Activated naive CD4-positive, alpha-beta T cell treated with anti-CD3 and anti-CD28 coated beads, Interleukin-2, amount 50 U/mL, for 72 hours (primary cell): ENCODE data around the gene RUNDC3A. TPM values are rescaled to one million over a fixed set of nuclear protein-coding genes. Genes with fewer than 3 reads are reported as not detected.
"Not testable (repeated sequence)": the region's sequence is repeated elsewhere in the genome, so short reads cannot be mapped to it uniquely, and the experiment has no call there.

Source experiments
- ATAC-seq, 2 donors: fragments of 150-1000 bp; cut with Tn5 transposase; 2 replicates each; pipeline ENCODE4 v1.10.0; 2021; ENCODE audit warnings: mild to moderate bottlenecking in 2 of 2, moderate library complexity in 2 of 2
- DNase-seq, 2 donors: peaks; one replicate each; pipeline ENCODE4 v3.0.0; 2021 to 2022; ENCODE audit warnings: low spot score in 2 of 2
- H3K27ac Mint-ChIP-seq, 2 donors: one replicate each; pipeline ENCODE4 v1.8.0; 2022; ENCODE audit warnings: mild to moderate bottlenecking in 2 of 2, mixed read lengths in 2 of 2
- H3K36me3 Mint-ChIP-seq, 2 donors: one replicate each; pipeline ENCODE4 v1.8.0; 2022; ENCODE audit warnings: mixed read lengths in 2 of 2
- H3K9me3 Mint-ChIP-seq, 2 donors: one replicate each; pipeline ENCODE4 v1.8.0; 2022; ENCODE audit warnings: mixed read lengths in 2 of 2
- total RNA-seq, 2 donors: library from RNA; stranded (reverse); gene quantifications; one replicate each; pipeline ENCODE4 v1.2.3, GENCODE V29; 2022

RUNDC3A gene
- total RNA-seq, 2 donors from 2014 or later = 1.0 to 1.9 TPM

- ATAC-seq (peak; percentile 80 to 81), DNase-seq (peak; percentile 96 to 99)
- peaks cover 0 to 5% of the 10 kb centered on the region in 2 donors for H3K36me3 Mint-ChIP-seq
- H3K9me3 Mint-ChIP-seq = no peaks in the 10 kb centered on the region
- H3K27ac Mint-ChIP-seq = peak within 1 kb of the TSS; percentile 95 to 97
These were observed 16.3 kb downstream of the RUNDC3A start, which contains the start of gene SLC25A39 for GRCh38 chr17:44324571-44325275. Gene SLC25A39 (minus strand): TSS chr17:44324823. CDS start chr17:44323562, 1,261 bp downstream.

DNA sequence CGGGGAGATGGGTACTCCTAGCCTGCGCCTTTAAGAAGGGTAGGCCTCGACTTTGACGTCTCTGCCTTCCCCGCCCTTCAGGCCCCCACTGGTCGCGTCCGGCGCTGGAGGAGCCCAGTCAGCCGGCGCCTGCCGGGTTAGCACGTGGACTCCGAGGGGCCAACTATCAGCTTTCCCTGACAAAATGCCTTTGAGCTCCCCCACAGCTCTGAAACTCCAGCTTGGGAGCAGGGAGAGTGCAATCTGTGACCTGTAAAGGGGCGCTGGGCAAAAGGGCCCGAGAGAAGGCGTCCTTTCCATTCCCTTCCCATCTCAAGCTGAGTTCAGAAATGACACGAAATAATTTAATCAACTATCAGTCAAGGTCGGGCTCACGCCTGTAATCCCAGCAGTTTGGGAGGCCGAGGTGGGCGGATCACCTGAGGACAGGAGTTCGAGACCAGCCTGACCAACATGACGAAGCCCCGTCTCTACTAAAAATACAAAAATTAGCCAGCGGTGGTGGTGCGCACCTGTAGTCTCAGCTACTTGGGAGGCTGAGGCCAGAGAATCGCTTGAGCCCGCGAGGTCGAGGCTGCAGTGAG, 18.6 kb downstream of the RUNDC3A start:
- H3K27ac Mint-ChIP-seq = peak overlapping the region; percentile 87 to 95
- ATAC-seq = peak; percentile 46 to 77
- H3K9me3 Mint-ChIP-seq = no peaks in the 10 kb centered on the region
- peaks cover 0 to 5% of the 10 kb centered on the region in 2 donors for H3K36me3 Mint-ChIP-seq
- peak; percentile 85 to 90 for DNase-seq

GRCh38 chr17:44327715-44328449, 19.5 kb downstream of the RUNDC3A start:
- Mint-ChIP-seq H3K27ac (peak overlapping the region; percentile 60 to 95), H3K36me3 (peaks cover 0 to 5% of the 10 kb centered on the region in 2 donors), H3K9me3 (no peaks in the 10 kb centered on the region)
- no peak for ATAC-seq
- no peak for DNase-seq

GRCh38 chr17:44329516-44329915, 21.1 kb downstream of the RUNDC3A start:
- not testable (repeated sequence) for H3K36me3 Mint-ChIP-seq, H3K27ac Mint-ChIP-seq, H3K9me3 Mint-ChIP-seq, ATAC-seq, DNase-seq

DNA sequence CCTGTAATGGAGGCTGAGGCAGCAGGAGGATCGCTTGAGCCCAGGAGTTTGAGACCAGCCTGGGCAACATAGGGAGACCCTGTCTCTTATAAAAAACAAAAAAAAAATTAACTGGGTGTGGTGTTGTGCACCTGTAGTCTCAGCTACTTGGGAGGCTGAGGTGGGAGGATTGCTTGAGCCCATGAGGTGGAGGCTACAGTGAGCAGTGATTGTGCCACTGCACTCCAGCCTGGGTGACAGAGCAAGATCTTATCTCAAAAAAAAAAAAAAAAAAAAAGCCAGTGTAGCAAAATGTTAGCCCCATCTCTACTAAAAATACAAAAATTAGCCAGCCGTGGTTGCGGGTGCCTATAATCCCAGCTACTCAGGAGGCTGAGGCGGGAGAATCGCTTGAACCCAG, 21.9 kb downstream of the RUNDC3A start:
- not testable (repeated sequence) for H3K27ac Mint-ChIP-seq, ATAC-seq, H3K9me3 Mint-ChIP-seq, DNase-seq, H3K36me3 Mint-ChIP-seq

DNA sequence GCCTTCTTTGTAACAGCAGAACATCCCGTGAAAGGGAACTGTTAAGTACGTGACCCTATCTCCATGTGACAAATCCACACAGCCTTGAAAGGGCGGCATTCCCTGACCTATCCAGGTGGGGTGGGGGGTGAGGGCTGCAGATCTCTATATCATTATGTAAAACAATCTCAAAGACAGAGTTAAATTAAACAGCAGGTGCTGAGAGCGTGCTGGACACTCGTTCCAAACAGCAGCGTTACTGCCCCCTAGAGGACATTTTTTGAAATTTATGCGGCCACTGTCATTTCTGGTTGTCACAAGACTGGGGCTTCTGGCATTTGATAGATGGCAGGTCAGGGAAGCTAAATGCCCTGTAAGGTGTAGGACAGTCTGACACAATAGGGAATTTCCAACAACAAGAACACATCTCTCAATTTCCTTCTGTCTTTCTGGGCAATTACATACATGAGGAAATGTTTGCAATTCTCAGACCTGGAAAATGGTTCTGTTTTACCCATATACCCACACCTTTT, 22.9 kb downstream of the RUNDC3A start:
- no peaks in the 10 kb centered on the region for H3K9me3 Mint-ChIP-seq
- H3K36me3 Mint-ChIP-seq = no peaks in the 10 kb centered on the region
- H3K27ac Mint-ChIP-seq = no peak overlapping the region
- ATAC-seq = peak; percentile 49 to 65
- DNase-seq = peak in 1 of 2 donors; percentile 84

GRCh38 chr17:44333371-44333770, 25.0 kb downstream of the RUNDC3A start:
- no peaks in the 10 kb centered on the region for H3K9me3 Mint-ChIP-seq
- DNase-seq = no peak
- H3K36me3 Mint-ChIP-seq = no peaks in the 10 kb centered on the region
- no peak for ATAC-seq
- H3K27ac Mint-ChIP-seq = no peak overlapping the region

GRCh38 chr17:44334315-44334714, 25.9 kb downstream of the RUNDC3A start:
- ATAC-seq (no peak), DNase-seq (no peak)
- Mint-ChIP-seq H3K36me3 (no peaks in the 10 kb centered on the region), H3K27ac (no peak overlapping the region), H3K9me3 (no peaks in the 10 kb centered on the region)

DNA sequence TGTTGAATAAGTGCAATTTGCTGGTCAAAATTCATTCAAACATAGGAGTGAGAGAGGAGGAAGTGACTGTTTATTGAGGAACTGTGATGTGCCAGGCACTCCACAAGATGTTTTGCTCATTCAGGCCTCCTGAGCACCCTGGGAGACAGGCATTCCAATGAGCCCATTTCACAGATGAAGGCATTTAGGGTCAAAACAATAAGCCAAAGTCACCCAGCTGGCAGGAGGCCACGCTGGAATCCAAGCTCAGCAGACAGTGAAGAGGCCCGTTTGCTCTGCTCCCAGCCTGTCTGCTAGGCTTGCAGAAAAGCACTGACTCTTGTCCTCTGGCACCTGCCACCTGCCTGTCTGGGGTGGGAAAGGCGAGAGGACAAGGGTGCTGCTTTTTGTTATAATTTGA, 26.3 kb downstream of the RUNDC3A start:
- H3K36me3 Mint-ChIP-seq = no peaks in the 10 kb centered on the region
- no peak overlapping the region for H3K27ac Mint-ChIP-seq
- no peak for DNase-seq

DNA sequence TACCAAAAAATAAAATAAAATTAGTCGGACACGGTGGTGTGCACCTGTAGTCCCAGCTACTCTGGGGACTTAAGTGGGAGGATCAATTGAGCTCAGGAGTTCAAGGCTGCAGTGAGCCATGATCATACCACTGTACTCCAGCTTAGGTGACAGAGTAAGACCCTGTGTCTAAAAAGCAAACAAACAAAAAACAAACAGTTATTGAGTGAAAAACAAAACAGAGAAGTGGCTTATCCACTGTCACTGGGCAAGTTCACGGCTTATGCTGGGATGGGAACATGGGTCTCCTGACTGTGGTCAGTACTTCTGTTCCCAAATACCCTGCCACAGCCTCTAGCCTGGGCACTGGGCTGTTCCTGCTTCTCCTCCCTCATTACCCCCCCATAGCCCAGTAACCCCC, 27.2 kb downstream of the RUNDC3A start:
- no peak for DNase-seq
- ATAC-seq = no peak
- H3K27ac Mint-ChIP-seq = no peak overlapping the region
- no peaks in the 10 kb centered on the region for H3K36me3 Mint-ChIP-seq
- no peaks in the 10 kb centered on the region for H3K9me3 Mint-ChIP-seq

More for the DNA sequence above, 26.3 kb downstream of the RUNDC3A start:
- H3K9me3 Mint-ChIP-seq = no peaks in the 10 kb centered on the region
- ATAC-seq = no peak

GRCh38 chr17:44335968-44336367, 27.6 kb downstream of the RUNDC3A start:
- ATAC-seq (no peak), DNase-seq (no peak)
- Mint-ChIP-seq H3K36me3 (no peaks in the 10 kb centered on the region), H3K9me3 (no peaks in the 10 kb centered on the region), H3K27ac (no peak overlapping the region)

DNA sequence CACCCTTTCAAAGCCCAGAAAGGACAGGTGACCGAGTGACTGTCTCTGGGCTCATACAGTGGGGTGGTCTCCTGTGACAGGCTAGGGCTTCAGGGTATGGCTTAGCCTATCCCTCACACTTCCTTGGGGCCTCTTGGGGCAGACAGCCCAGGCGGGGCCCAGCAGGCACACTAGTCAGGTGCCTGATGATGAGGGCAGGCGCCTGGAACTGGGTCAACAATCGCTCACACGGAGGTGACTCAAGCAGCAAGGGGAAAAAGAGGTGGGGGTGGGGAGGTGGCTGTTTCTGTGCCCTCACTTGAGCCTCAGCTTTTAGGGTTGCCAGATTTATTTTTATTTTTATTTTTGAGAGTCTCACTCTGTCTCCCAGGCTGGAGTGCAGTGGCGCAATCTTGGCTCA, 30.3 kb downstream of the RUNDC3A start:
- DNase-seq = no peak
- Mint-ChIP-seq H3K36me3 (no peaks in the 10 kb centered on the region), H3K9me3 (no peaks in the 10 kb centered on the region), H3K27ac (no peak overlapping the region)
- peak; percentile 54 to 78 for ATAC-seq

GRCh38 chr17:44340553-44340952, 32.2 kb downstream of the RUNDC3A start:
- not testable (repeated sequence) for H3K9me3 Mint-ChIP-seq, DNase-seq, H3K36me3 Mint-ChIP-seq, H3K27ac Mint-ChIP-seq, ATAC-seq

DNA sequence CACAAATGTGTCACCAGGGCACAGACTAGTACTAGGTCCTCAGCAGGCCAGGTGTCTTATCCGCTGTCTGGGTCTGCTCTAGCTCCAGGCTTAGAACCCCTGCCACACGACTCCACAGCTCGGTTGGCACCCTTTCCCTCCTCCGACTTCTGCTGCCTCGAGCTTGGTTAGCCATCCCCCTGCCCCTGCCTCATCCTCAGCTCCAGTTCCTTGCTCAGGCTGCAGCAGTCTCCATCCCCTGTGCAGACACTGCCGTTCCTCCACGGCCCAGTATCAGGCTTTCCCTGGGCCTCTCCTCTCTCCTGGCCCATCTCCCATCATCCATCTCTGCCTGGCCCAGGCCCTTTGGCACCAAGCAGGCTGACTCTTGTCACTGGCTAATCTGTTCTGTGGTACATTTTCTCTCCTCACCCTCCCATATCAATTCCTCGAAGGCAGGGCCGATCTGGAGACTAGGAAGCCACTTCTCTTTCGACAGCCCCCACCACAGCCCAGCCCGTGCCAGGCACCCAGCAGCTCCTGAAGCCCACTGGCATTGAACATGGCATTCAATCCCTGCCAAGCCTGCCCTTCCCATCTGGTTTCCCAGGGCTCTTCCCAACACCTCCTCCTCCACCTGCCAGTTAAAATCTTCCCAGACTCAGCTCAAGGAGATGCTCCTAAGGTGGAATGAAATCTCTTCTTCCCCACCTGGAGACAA, 35.3 kb downstream of the RUNDC3A start:
- ATAC-seq (no peak), DNase-seq (no peak)
- Mint-ChIP-seq H3K9me3 (no peaks in the 10 kb centered on the region), H3K36me3 (peaks cover 0 to 8% of the 10 kb centered on the region in 2 donors), H3K27ac (no peak overlapping the region)

GRCh38 chr17:44344939-44345453, 36.6 kb downstream of the RUNDC3A start, which contains the start of gene GRN:
Gene GRN (plus strand): TSS chr17:44345302. CDS start chr17:44349165, 3,863 bp downstream.
- no peaks in the 10 kb centered on the region for H3K9me3 Mint-ChIP-seq
- ATAC-seq (peak; percentile 96 to 99), DNase-seq (peak; percentile 87 to 88)
- H3K27ac Mint-ChIP-seq = peak within 1 kb of the TSS; percentile 86 to 91
- H3K36me3 Mint-ChIP-seq = peaks cover 0 to 8% of the 10 kb centered on the region in 2 donors

GRCh38 chr17:44345454-44346026, 37.1 kb downstream of the RUNDC3A start:
- Mint-ChIP-seq H3K36me3 (peaks cover 0 to 8% of the 10 kb centered on the region in 2 donors), H3K9me3 (no peaks in the 10 kb centered on the region), H3K27ac (peak overlapping the region; percentile 86 to 91)
- DNase-seq (peak in 1 of 2 donors; percentile 42), ATAC-seq (peak; percentile 6 to 17)
